ENCODE data around the gene YWHAE. TPM values are rescaled to one million over a fixed set of nuclear protein-coding genes. Genes with fewer than 3 reads are reported as not detected.
A peak's percentile ranks its signal among the peaks of the same experiment; 100 is the strongest.
"Not testable (repeated sequence)": the region's sequence is repeated elsewhere in the genome, so short reads cannot be mapped to it uniquely, and the experiment has no call there.

YWHAE gene
- total and polyA plus RNA-seq, 8 donors, result 219 to 1,151 (median 340) TPM

DNA sequence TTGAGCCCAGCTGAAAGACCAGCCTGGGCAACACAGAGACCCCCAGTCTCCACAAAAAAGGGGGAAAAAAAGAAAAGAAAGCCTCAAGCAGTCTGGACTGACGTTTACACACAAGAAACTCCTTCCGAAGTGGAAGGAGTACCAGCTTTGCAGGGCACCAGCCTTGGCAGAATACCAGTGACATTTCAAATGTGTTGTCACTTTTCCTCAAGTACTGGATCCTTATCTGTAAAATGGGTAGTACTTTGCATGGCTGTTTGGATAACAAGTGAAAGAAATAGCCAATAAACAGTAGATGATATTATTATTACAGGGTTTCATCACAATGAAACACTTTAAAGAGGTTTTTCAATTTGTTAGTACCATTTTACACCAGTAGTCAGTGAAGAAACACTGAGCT lies 14.2 kb downstream of the YWHAE start:
- DNase-seq, result no peak
- H3K27me3 ChIP-seq, result no peaks in the 10 kb centered on the region
- TF ChIP-seq POLR2A (IDR thresholded peaks at IDR 0.05) (no peak), EP300 (IDR thresholded peaks at IDR 0.05) (no peak), POLR2AphosphoS5 (IDR thresholded peaks at IDR 0.05) (no peak), CTCF (IDR thresholded peaks at IDR 0.05) (no peak)
- WGBS, 5 donors, result 15 to 25% (median 18%) methylated on average over 2 of the region's 2 CpGs
- no peak overlapping the region for H3K27ac ChIP-seq
- intact Hi-C loops (cut with DNase I; ENCODE audit: low total_unique reads), result no loop called here
- H3K4me1 ChIP-seq, result peaks cover 72 to 100% (median 94%) of the 10 kb centered on the region in 4 donors
- no peaks in the 10 kb centered on the region for H3K9me3 ChIP-seq
- no peak overlapping the region for H3K4me3 ChIP-seq
- peaks cover 0 to 5% (median 0%) of the 10 kb centered on the region in 4 donors for H3K36me3 ChIP-seq

DNA sequence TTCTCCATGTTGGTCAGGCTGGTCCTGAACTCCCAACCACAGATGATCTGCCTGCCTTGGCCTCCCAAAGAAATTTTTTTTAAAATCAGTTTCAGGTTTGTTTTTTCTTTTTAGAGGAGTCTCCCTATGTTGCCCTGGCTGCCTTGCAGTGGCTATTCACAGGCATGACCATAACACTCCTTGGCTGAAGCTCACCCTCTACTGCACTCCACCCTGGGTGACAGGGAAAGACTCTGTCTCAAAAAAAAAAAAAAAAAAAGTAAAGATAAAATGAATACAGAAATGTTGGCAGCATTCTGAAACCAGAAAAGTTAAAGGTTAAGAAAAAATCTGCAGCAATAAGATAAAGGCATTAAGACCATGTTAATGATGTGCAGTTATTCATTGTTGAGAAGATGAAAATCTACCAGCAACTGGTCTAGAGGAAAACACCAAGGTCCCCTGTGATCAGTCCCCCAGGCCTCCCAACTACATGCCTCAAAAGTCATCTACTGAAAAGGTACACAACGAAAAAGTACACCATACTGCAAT lies 15.1 kb downstream of the YWHAE start:
- peaks cover 72 to 100% (median 94%) of the 10 kb centered on the region in 4 donors for H3K4me1 ChIP-seq
- H3K27ac ChIP-seq, result peak overlapping the region in 2 of 5 donors; percentile 46 to 47
- H3K36me3 ChIP-seq, result peaks cover 0 to 5% (median 0%) of the 10 kb centered on the region in 4 donors
- no peak overlapping the region for H3K4me3 ChIP-seq
- H3K9me3 ChIP-seq, result no peaks in the 10 kb centered on the region
- DNase-seq, result no peak
- WGBS, 5 donors, result 3 to 11% (median 6%) methylated on average over 1 of the region's 1 CpG
- H3K27me3 ChIP-seq, result no peaks in the 10 kb centered on the region
- intact Hi-C loops (cut with DNase I; ENCODE audit: low total_unique reads), result no loop called here
- no peak for TF ChIP-seq POLR2A (IDR thresholded peaks at IDR 0.05)
- TF ChIP-seq CTCF (IDR thresholded peaks at IDR 0.05), result no peak
- TF ChIP-seq POLR2AphosphoS5 (IDR thresholded peaks at IDR 0.05), result no peak
- no peak for TF ChIP-seq EP300 (IDR thresholded peaks at IDR 0.05)

DNA sequence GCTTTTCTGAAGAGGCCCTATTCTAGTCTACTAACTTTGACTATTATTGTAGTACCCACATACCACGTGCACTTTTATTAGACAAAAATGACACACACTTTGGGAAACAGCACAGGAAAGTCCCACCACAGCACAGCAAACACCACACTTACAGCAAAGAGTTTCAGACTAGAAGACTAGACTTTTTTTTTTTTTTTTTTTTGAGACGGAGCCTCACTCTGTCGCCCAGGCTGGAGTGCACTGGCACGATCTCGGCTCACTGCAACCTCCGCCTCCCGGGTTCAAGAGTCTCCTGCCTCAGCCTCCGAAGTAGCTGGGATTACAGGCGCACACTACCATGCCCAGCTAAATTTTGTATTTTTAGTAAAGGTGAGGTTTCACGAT lies 20.1 kb downstream of the YWHAE start:
- Histone ChIP-seq H3K27me3 (no peaks in the 10 kb centered on the region), H3K4me3 (no peak overlapping the region), H3K4me1 (peaks cover 87 to 100% (median 96%) of the 10 kb centered on the region in 4 donors), H3K9me3 (no peaks in the 10 kb centered on the region), H3K36me3 (peaks cover 0 to 6% (median 3%) of the 10 kb centered on the region in 4 donors), H3K27ac (peak overlapping the region in 3 of 5 donors; percentile 2 to 64 (median 28))
- intact Hi-C loops (cut with DNase I; ENCODE audit: low total_unique reads), result no loop called here
- DNase-seq, result no peak
- 59 to 67% (median 65%) methylated on average over 10 of the region's 10 CpGs for WGBS, 5 donors
- TF ChIP-seq POLR2AphosphoS5 (IDR thresholded peaks at IDR 0.05) (no peak), CTCF (IDR thresholded peaks at IDR 0.05) (no peak), EP300 (IDR thresholded peaks at IDR 0.05) (no peak), POLR2A (IDR thresholded peaks at IDR 0.05) (no peak)

DNA sequence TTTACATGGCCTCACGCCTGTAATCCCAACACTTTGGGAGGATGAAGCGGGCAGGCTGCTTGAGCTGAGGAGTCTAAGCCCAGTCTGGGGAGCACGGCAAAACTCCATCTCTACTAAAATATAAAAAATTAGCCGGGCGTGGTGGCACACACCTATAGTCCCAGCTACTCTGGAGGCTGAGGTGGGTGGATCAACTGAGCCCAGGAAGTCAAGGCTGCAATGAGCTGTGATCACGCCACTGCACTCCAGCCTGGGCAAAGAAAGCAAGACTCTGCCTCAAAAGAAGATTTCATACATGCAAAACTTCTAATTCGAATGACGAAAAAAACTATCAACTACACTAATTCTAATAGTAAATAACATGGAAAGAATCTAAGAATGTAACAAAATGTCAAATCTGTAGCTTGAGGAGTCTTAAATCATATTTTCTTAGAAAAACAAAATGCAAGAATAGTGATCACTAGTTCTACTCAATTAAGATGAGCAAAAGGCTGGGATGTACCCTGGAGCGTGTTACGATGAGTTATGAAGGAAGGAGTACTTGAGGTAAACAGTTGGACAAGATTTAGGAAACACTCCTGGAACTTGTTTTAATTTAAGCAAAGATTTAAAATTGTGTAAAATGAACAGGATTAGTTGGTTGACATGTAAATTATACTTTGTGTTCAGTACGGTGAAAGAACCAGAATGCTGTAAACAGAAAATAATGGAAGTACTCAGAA lies 20.7 kb downstream of the YWHAE start:
- no peak for DNase-seq
- Histone ChIP-seq H3K4me3 (no peak overlapping the region), H3K27me3 (no peaks in the 10 kb centered on the region), H3K9me3 (no peaks in the 10 kb centered on the region), H3K36me3 (peaks cover 0 to 6% (median 2%) of the 10 kb centered on the region in 4 donors), H3K4me1 (peaks cover 87 to 100% (median 96%) of the 10 kb centered on the region in 4 donors), H3K27ac (peak overlapping the region in 3 of 5 donors; percentile 0 to 64 (median 22))
- 62 to 75% (median 63%) methylated on average over 11 of the region's 11 CpGs for WGBS, 5 donors
- intact Hi-C loops (cut with DNase I; ENCODE audit: low total_unique reads), result no loop called here
- TF ChIP-seq POLR2A (IDR thresholded peaks at IDR 0.05), result no peak
- TF ChIP-seq EP300 (IDR thresholded peaks at IDR 0.05), result no peak
- TF ChIP-seq POLR2AphosphoS5 (IDR thresholded peaks at IDR 0.05), result no peak
- TF ChIP-seq CTCF (IDR thresholded peaks at IDR 0.05), result no peak

- H3K27ac ChIP-seq, result peak overlapping the region in 1 of 5 donors; percentile 6
- peaks cover 90 to 100% (median 96%) of the 10 kb centered on the region in 4 donors for H3K4me1 ChIP-seq
Measured at GRCh38 chr17:1378476-1378860, 21.6 kb downstream of the YWHAE start.

More at GRCh38 chr17:1378476-1378860, 21.6 kb downstream of the YWHAE start:
- 75 to 80% (median 78%) methylated on average over 10 of the region's 10 CpGs for WGBS, 5 donors
- DNase-seq; H3K4me3 ChIP-seq; H3K36me3 ChIP-seq; H3K27me3 ChIP-seq; intact Hi-C loops (cut with DNase I; ENCODE audit: low total_unique reads); H3K9me3 ChIP-seq: not testable (repeated sequence)

Measured in stomach (tissue), 9 donors.